Neuronal stem cell (in vitro differentiated cells): Measurements from ENCODE around the gene KLKB1.

Source experiments
- DNase-seq: peaks from one replicate; pipeline ENCODE4 v3.0.0-alpha.2; 2013; ENCODE audit warnings: low spot score
- H2AFZ ChIP-seq: one replicate; pipeline ENCODE4 v1.6.1; 2013; ENCODE audit warnings: mild to moderate bottlenecking, low read length, inconsistent platforms
- H2AK5ac ChIP-seq: 2 replicates; pipeline ENCODE4 v1.6.1; 2013; ENCODE audit warnings: low read depth, mild to moderate bottlenecking, inconsistent platforms, low read length, moderate library complexity, mixed read lengths
- H2BK120ac ChIP-seq: 2 replicates; pipeline ENCODE4 v1.6.1; 2013; ENCODE audit warnings: low read depth, mild to moderate bottlenecking, inconsistent platforms, low read length, moderate library complexity, mixed read lengths
- H2BK12ac ChIP-seq: one replicate; pipeline ENCODE4 v1.6.1; 2013; ENCODE audit warnings: low read length, inconsistent platforms
- H2BK15ac ChIP-seq: 2 replicates; pipeline ENCODE4 v1.6.1; 2013; ENCODE audit warnings: mild to moderate bottlenecking, low read length, inconsistent platforms, mixed read lengths
- H2BK5ac ChIP-seq: one replicate; pipeline ENCODE4 v1.6.1; 2013; ENCODE audit warnings: inconsistent platforms, mild to moderate bottlenecking, low read length, moderate library complexity
- H3K14ac ChIP-seq: one replicate; pipeline ENCODE4 v1.6.1; 2013; ENCODE audit warnings: low read length, inconsistent platforms
- H3K18ac ChIP-seq: 2 replicates; pipeline ENCODE4 v1.6.1; 2013; ENCODE audit warnings: low read length, inconsistent platforms
- H3K23ac ChIP-seq: 2 replicates; pipeline ENCODE4 v1.6.1; 2013; ENCODE audit warnings: low read depth, mild to moderate bottlenecking, mixed read lengths, low read length, inconsistent platforms; ENCODE audit not compliant: poor library complexity
- H3K27ac ChIP-seq: replicated peaks from 3 replicates; pipeline ENCODE4 v1.5.1; 2013; ENCODE audit warnings: low read length, inconsistent platforms
- H3K27me3 ChIP-seq, 3 experiments: 2 replicates each; pipeline ENCODE4 v1.6.1; 2013; ENCODE audit warnings: low read length in 3 of 3, mild to moderate bottlenecking in 2 of 3, inconsistent platforms in 1 of 3, low read depth in 1 of 3, mixed read lengths in 1 of 3, moderate library complexity in 1 of 3; ENCODE audit not compliant: control insufficient read depth in 3 of 3, insufficient read depth in 3 of 3
- H3K36me3 ChIP-seq, 2 donors: replicated peaks in 1 of 2; 2 replicates each; pipeline ENCODE4 v1.6.1; 2013; ENCODE audit warnings: low read length in 2 of 2; ENCODE audit not compliant: control insufficient read depth in 2 of 2, insufficient read depth in 2 of 2
- H3K4ac ChIP-seq: 2 replicates; pipeline ENCODE4 v1.6.1; 2013; ENCODE audit warnings: inconsistent platforms, mild to moderate bottlenecking, low read length, moderate library complexity
- H3K4me1 ChIP-seq, 2 donors: 1 replicate in 1 of 2; 2 replicates in 1 of 2; pipeline ENCODE4 v1.6.1; 2013; ENCODE audit warnings: low read length in 2 of 2, low read depth in 1 of 2; ENCODE audit not compliant: control insufficient read depth in 2 of 2, insufficient read depth in 1 of 2
- H3K4me2 ChIP-seq: one replicate; pipeline ENCODE4 v1.6.1; 2013; ENCODE audit warnings: mild to moderate bottlenecking, low read length, inconsistent platforms; ENCODE audit not compliant: insufficient read depth, poor library complexity, severe bottlenecking
- H3K4me3 ChIP-seq, 2 donors: 2 replicates each; pipeline ENCODE4 v1.5.1; 2013; ENCODE audit warnings: low read length in 2 of 2, mild to moderate bottlenecking in 2 of 2, inconsistent platforms in 1 of 2, moderate library complexity in 1 of 2
- H3K79me1 ChIP-seq: one replicate; pipeline ENCODE4 v1.6.1; 2013; ENCODE audit warnings: low read depth, mild to moderate bottlenecking, inconsistent platforms, low read length, moderate library complexity
- H3K9ac ChIP-seq: one replicate; pipeline ENCODE4 v1.6.1; 2013; ENCODE audit warnings: mild to moderate bottlenecking, low read depth, low read length, inconsistent platforms; ENCODE audit not compliant: poor library complexity
- H3K9me3 ChIP-seq, 2 donors: replicated peaks in 1 of 2; 2 replicates each; pipeline versions ENCODE3 to v1.6.1; 2013; ENCODE audit warnings: low read length in 2 of 2, mild to moderate bottlenecking in 2 of 2, inconsistent platforms in 1 of 2, low read depth in 1 of 2, mixed read lengths in 1 of 2, moderate library complexity in 1 of 2; ENCODE audit not compliant: control insufficient read depth in 2 of 2, insufficient read depth in 1 of 2
- H4K8ac ChIP-seq: one replicate; pipeline ENCODE4 v1.6.1; 2013; ENCODE audit warnings: low read depth, mild to moderate bottlenecking, inconsistent platforms, low read length, moderate library complexity
- H4K91ac ChIP-seq: one replicate; pipeline ENCODE4 v1.6.1; 2013; ENCODE audit warnings: low read length, low read depth, mild to moderate bottlenecking, inconsistent platforms; ENCODE audit not compliant: poor library complexity
- WGBS, 2 donors: extraction: QIAGEN DNeasy Blood & Tissue Kit; methylation state at CpG; one replicate each; pipeline ENCODE4 v1.1.7; 2013; ENCODE audit warnings: missing lambda C conversion rate in 2 of 2, mixed read lengths in 1 of 2; ENCODE audit not compliant: insufficient read length in 2 of 2, insufficient replicate concordance in 1 of 2; ENCODE audit errors: extremely low coverage in 2 of 2; 5-methylcytosine and 5-hydroxymethylcytosine counted together

Gene KLKB1

DNA sequence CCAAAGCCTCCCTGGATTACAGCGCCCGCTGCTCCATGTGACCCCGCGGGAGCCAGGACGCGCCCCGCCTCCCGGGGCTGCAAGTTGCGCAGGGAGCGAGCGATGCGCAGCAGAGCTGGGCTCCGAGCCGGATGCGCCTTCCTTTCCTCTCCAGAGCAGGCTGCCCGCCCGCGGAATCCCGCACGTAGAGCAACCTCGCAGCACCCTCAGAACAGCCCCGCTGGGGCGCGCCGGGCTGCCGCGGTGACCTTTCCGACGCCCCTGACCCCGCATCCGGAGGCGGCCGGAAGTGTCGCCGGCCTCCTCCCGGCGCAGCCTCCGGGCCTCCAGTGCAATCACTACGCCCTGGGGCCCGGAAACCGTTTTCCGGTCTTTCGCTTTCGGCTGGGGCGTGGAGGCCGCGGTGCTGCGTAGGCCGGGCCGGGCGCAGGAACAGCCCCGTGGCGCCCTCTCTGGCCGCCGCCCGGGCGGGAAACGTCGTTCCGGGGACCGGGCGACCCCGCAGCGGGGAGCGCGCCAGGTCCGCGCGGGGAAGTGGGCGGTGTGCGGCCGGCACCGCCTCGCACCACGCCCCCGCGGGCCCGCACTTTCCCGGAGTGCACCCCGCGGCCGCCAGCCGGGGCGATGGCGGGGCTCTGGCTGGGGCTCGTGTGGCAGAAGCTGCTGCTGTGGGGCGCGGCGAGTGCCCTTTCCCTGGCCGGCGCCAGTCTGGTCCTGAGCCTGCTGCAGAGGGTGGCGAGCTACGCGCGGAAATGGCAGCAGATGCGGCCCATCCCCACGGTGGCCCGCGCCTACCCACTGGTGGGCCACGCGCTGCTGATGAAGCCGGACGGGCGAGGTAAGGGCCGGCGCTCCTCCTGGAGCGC is 35.9 kb upstream of the KLKB1 start, which contains the start of gene CYP4V2:
CYP4V2 (plus strand) TSS at position 368 of the 866 bp plus-strand sequence; CDS start at position 625, 257 bp downstream.
- Histone ChIP-seq H3K4me2 (peak within 1 kb of the TSS; percentile 96), H3K27me3 (no peaks in the 10 kb centered on the region), H3K79me1 (peaks cover 2% of the 10 kb centered on the region), H2BK15ac (peak within 1 kb of the TSS; percentile 88), H2BK12ac (peak within 1 kb of the TSS; percentile 85), H3K9me3 (no peaks in the 10 kb centered on the region), H3K18ac (peak within 1 kb of the TSS; percentile 99), H2BK5ac (peak within 1 kb of the TSS; percentile 91), H4K91ac (peak within 1 kb of the TSS; percentile 77), H2AFZ (peak within 1 kb of the TSS; percentile 99), H3K4ac (peak within 1 kb of the TSS; percentile 87), H3K9ac (peak within 1 kb of the TSS; percentile 99), H3K36me3 (peaks cover 0 to 25% of the 10 kb centered on the region in 2 donors), H3K4me1 (peaks cover 2 to 3% of the 10 kb centered on the region in 2 donors), H3K14ac (peak within 1 kb of the TSS; percentile 96), H3K4me3 (peak within 1 kb of the TSS; percentile 93 to 98), H4K8ac (peak within 1 kb of the TSS; percentile 26), H2AK5ac (peak within 1 kb of the TSS; percentile 18), H2BK120ac (peak within 1 kb of the TSS; percentile 32), H3K23ac (peak within 1 kb of the TSS; percentile 90), H3K27ac (peak within 1 kb of the TSS; percentile 94)
- DNase-seq = peak; percentile 69
- WGBS, 2 donors = no CpG with 5 or more reads among the region's 107 CpGs

DNA sequence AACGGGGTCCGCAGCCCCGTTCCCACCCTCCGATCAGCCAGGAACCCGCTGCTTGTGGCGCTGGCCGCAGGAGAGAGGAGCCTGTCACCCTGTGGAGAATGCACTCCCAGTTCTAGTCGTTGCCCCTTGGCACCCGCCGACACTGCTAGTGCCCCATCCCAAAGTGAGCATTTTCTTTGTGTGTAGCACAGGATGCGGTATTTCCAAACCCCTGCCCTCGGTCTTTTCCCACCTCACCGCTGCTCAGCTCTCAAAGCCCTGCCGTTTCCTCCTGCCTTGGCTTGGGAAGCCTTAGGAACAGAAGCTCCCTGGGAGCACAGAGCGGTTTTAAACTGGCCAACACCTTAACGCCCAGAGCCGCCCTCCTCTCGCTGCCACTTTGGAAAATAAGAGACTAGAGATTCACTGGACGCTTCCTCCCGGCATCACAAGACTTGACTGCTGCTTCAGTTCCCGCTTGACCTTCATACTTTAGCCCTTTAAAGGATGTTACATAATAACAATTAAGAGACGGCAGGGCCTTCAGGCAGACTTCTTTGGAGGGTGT is 35.2 kb upstream of the KLKB1 start:
- WGBS, 2 donors = no CpG with 5 or more reads among the region's 22 CpGs
- DNase-seq = peak; percentile 29
- Histone ChIP-seq H3K14ac (peak overlapping the region; percentile 96), H3K4ac (peak overlapping the region; percentile 71), H2AK5ac (peak overlapping the region; percentile 11), H4K8ac (no peak overlapping the region), H2BK120ac (peak overlapping the region; percentile 32), H3K18ac (peak overlapping the region; percentile 99), H3K27me3 (no peaks in the 10 kb centered on the region), H3K4me1 (peaks cover 2 to 3% of the 10 kb centered on the region in 2 donors), H3K4me3 (peak overlapping the region; percentile 93 to 98), H3K27ac (peak overlapping the region; percentile 94), H2BK12ac (peak overlapping the region; percentile 85), H4K91ac (peak overlapping the region; percentile 77), H3K23ac (peak overlapping the region; percentile 31), H3K9ac (peak overlapping the region; percentile 99), H2BK5ac (peak overlapping the region; percentile 79), H3K79me1 (peaks cover 2% of the 10 kb centered on the region), H2AFZ (peak overlapping the region; percentile 99), H3K9me3 (no peaks in the 10 kb centered on the region), H3K36me3 (peaks cover 0 to 25% of the 10 kb centered on the region in 2 donors), H3K4me2 (peak overlapping the region; percentile 96), H2BK15ac (peak overlapping the region; percentile 88)

DNA sequence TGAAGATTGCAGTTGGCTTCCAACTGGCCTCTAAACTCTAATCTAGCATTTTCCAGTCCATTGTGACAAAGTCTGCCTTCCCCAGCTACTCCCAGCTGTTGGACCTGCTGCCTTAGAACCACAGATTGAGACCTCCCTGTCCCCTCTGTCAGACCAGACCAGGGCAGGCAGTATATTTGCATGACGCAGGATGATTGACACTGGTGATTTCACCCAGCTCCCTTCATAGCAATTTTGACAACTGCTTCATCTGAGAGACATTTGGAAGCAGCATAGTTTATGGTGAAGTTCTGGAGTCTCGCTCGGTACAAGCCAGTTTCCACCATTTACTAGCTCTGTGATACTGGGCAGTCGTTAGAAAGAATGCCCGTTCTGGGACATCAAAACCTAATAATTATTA is 33.5 kb upstream of the KLKB1 start:
- no peak overlapping the region for H3K14ac ChIP-seq
- H3K4me2 ChIP-seq = no peak overlapping the region
- no peak overlapping the region for H2AFZ ChIP-seq
- H3K36me3 ChIP-seq = peaks cover 0 to 25% of the 10 kb centered on the region in 2 donors
- no peak overlapping the region for H2BK12ac ChIP-seq
- no peak overlapping the region for H2BK120ac ChIP-seq
- H3K4me1 ChIP-seq = peaks cover 2 to 3% of the 10 kb centered on the region in 2 donors
- H3K9ac ChIP-seq = no peak overlapping the region
- H4K8ac ChIP-seq = no peak overlapping the region
- H2AK5ac ChIP-seq = no peak overlapping the region
- WGBS, 2 donors = no CpG with 5 or more reads among the region's 5 CpGs
- no peaks in the 10 kb centered on the region for H3K27me3 ChIP-seq
- H4K91ac ChIP-seq = no peak overlapping the region
- H3K4me3 ChIP-seq = no peak overlapping the region
- peaks cover 2% of the 10 kb centered on the region for H3K79me1 ChIP-seq
- DNase-seq = no peak
- H2BK15ac ChIP-seq = no peak overlapping the region
- H2BK5ac ChIP-seq = no peak overlapping the region
- H3K9me3 ChIP-seq = no peaks in the 10 kb centered on the region
- H3K18ac ChIP-seq = no peak overlapping the region
- H3K4ac ChIP-seq = no peak overlapping the region
- H3K27ac ChIP-seq = no peak overlapping the region
- H3K23ac ChIP-seq = no peak overlapping the region

DNA sequence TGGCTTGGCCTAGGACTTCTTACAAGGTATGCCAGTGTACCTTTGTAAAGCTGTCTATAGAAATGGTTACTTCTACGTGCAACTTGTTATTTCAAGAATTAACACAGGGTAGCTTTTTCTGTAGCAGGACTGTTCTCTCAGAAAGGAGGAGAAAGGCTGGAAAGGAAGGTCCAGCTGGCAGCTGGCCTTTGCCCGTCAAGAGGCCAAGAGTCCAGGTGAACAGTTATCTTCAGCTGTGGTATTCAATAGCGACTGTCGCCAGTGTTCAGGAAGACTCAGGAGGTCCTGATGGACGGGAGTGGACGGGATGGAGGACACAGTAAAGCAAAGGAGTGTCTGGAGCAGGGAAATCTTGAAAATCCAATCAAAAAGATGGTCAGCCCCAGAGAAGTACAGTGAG is 31.2 kb upstream of the KLKB1 start:
- H3K18ac ChIP-seq = no peak overlapping the region
- H2BK15ac ChIP-seq = no peak overlapping the region
- H3K4me3 ChIP-seq = no peak overlapping the region
- H3K14ac ChIP-seq = no peak overlapping the region
- H2BK12ac ChIP-seq = no peak overlapping the region
- H2BK120ac ChIP-seq = no peak overlapping the region
- H3K27me3 ChIP-seq = no peaks in the 10 kb centered on the region
- H3K9ac ChIP-seq = no peak overlapping the region
- no peak overlapping the region for H3K27ac ChIP-seq
- no peak overlapping the region for H3K4ac ChIP-seq
- DNase-seq = no peak
- H3K23ac ChIP-seq = no peak overlapping the region
- no CpG with 5 or more reads among the region's 6 CpGs for WGBS, 2 donors
- no peak overlapping the region for H2BK5ac ChIP-seq
- H3K4me1 ChIP-seq = peaks cover 2% of the 10 kb centered on the region in 2 donors
- H2AK5ac ChIP-seq = no peak overlapping the region
- no peak overlapping the region for H4K8ac ChIP-seq
- no peaks in the 10 kb centered on the region for H3K9me3 ChIP-seq
- H3K4me2 ChIP-seq = no peak overlapping the region
- H3K36me3 ChIP-seq = peaks cover 0 to 25% of the 10 kb centered on the region in 2 donors
- no peak overlapping the region for H2AFZ ChIP-seq
- no peak overlapping the region for H4K91ac ChIP-seq
- peaks cover 2% of the 10 kb centered on the region for H3K79me1 ChIP-seq
